ENCODE measurements around the gene LZTR1. TPM values are rescaled to one million over a fixed set of nuclear protein-coding genes. Genes with fewer than 3 reads are reported as not detected.

Gene LZTR1
- polyA plus RNA-seq, 1 of the 3 experiments (the other 2 are of a cell fraction): 37.7 TPM

- TF ChIP-seq ZBTB33 (IDR thresholded peaks at IDR 0.05; ENCODE audit: borderline replicate concordance, low read depth) (no peak), REST (IDR thresholded peaks at IDR 0.05; ENCODE audit: low read depth, low read length) (no peak)
These were observed 6.4 kb upstream of the LZTR1 start (continued) for GRCh38 chr22:20975541-20976290.

- POLR2A ChIA-PET: no interaction called here
These were observed 5.7 kb upstream of the LZTR1 start for GRCh38 chr22:20976291-20976877.

More at GRCh38 chr22:20976291-20976877, 5.7 kb upstream of the LZTR1 start:
- Histone ChIP-seq H3F3A (replicated peaks; ENCODE audit: insufficient read depth) (no peaks in the 10 kb centered on the region), H3K27me3 (ENCODE audit: insufficient read depth) (no peaks in the 10 kb centered on the region), H3K36me3 (replicated peaks in 1 of 2; ENCODE audit: control insufficient read depth in 1 of 2, insufficient read depth in 2 of 2, low read length in 1 of 2) (no peaks in the 10 kb centered on the region), H3K9me3 (no peaks in the 10 kb centered on the region), H3K4me1 (ENCODE audit: control insufficient read depth in 1 of 2, insufficient read depth in 2 of 2, low read depth in 1 of 2, low read length in 1 of 2) (peaks cover 0 to 13% of the 10 kb centered on the region in 2 experiments; a peak in 2 of 4 replicates), H3K4me3 (ENCODE audit: low read depth in 2 of 2, low read length in 1 of 2) (no peak overlapping the region), H3K9ac (no peak overlapping the region), H2AFZ (ENCODE audit: low read depth) (no peak overlapping the region), H3K9me2 (no peaks in the 10 kb centered on the region), H4K20me1 (ENCODE audit: insufficient read depth) (no peaks in the 10 kb centered on the region), H3K4me2 (no peak overlapping the region), H3K27ac (ENCODE audit: low read depth in 2 of 2, low read length in 1 of 2) (no peak overlapping the region), H3K79me2 (ENCODE audit: insufficient read depth) (no peaks in the 10 kb centered on the region)
- no peak for DNase-seq
- no peak for TF ChIP-seq MXI1 (IDR thresholded peaks at IDR 0.05; ENCODE audit: low read depth, low read length)
- TF ChIP-seq TAF1 (IDR thresholded peaks at IDR 0.05; ENCODE audit: borderline replicate concordance, low read depth, low read length): no peak
- no peak for TF ChIP-seq NRF1 (IDR thresholded peaks at IDR 0.05; ENCODE audit: low read depth, low read length)
- TF ChIP-seq SIN3A (IDR thresholded peaks at IDR 0.05; ENCODE audit: borderline replicate concordance, low read depth, low read length): no peak
- no peak for TF ChIP-seq REST (IDR thresholded peaks at IDR 0.05; ENCODE audit: low read depth, low read length)
- TF ChIP-seq JUND (IDR thresholded peaks at IDR 0.05): no peak
- TF ChIP-seq FOSL2 (IDR thresholded peaks at IDR 0.05; ENCODE audit: borderline replicate concordance, low read depth): no peak
- no peak for TF ChIP-seq IRF3 (IDR thresholded peaks at IDR 0.05; ENCODE audit: low read depth, low read length)
- no peak for TF ChIP-seq POLR2AphosphoS5 (IDR thresholded peaks at IDR 0.05; ENCODE audit: low read depth, low read length)
- TF ChIP-seq GATA2 (CRISPR knock-in tag; IDR thresholded peaks at IDR 0.05): no peak
- TF ChIP-seq RAD21 (IDR thresholded peaks at IDR 0.05; ENCODE audit: low read length): no peak
- TF ChIP-seq SMC3 (IDR thresholded peaks at IDR 0.05; ENCODE audit: low read depth, low read length): no peak
- WGBS (ENCODE audit: low lambda C conversion rate): 73% methylated on average over 14 of the region's 24 CpGs
- CTCF ChIA-PET: interaction anchor here (7.4 kb wide), 1 partner anchor 14 kb away, joined by 44 read pairs; no protein-coding TSS in a partner anchor

All from SK-N-SH (cell line).